Mammary epithelial cell (primary cell): ENCODE measurements around the gene PAQR5.

Experiments
- CTCF ChIP-seq, 2 donors: IDR thresholded peaks in 1 of 2; conservative IDR thresholded peaks in 1 of 2; 2 replicates each; pipeline ENCODE4 v1.5.1; 2011 to 2012; ENCODE audit warnings: inconsistent platforms in 2 of 2, low read length in 2 of 2, mild to moderate bottlenecking in 2 of 2, control low read depth in 1 of 2, low read depth in 1 of 2; ENCODE audit not compliant: insufficient read depth in 1 of 2; ENCODE audit errors: extremely low read depth in 1 of 2
- EZH2 ChIP-seq: IDR thresholded peaks from 2 replicates; pipeline ENCODE4 v1.6.1; 2012; ENCODE audit warnings: low read length, inconsistent platforms, borderline replicate concordance

- TF ChIP-seq CTCF (conservative IDR thresholded peaks at IDR 0.05 in 1 of 2, IDR thresholded peaks at IDR 0.05 in 1 of 2; ENCODE audit: extremely low read depth in 1 of 2, insufficient read depth in 1 of 2, low read depth in 1 of 2, low read length in 2 of 2) (no peak), EZH2 (no peak)
Observed at GRCh38 chr15:69424001-69424400, 125.3 kb downstream of the PAQR5 start.
